CD4-positive, alpha-beta T cell treated with Interleukin-6 for 4 hours (primary cell): ENCODE data around the gene PACS2.
A peak's percentile ranks its signal among the peaks of the same experiment; 100 is the strongest.

Experiments
- DNase-seq: peaks from one replicate; pipeline ENCODE4 v3.0.0-alpha.2; 2020; ENCODE audit warnings: mixed read lengths

The PACS2 gene

GRCh38 chr14:105389534-105389933 is 75.0 kb downstream of the PACS2 start:
- no peak for DNase-seq

GRCh38 chr14:105389976-105390848 is 75.7 kb downstream of the PACS2 start:
- no peak for DNase-seq

- DNase-seq, result no peak
These were observed 76.4 kb downstream of the PACS2 start for GRCh38 chr14:105390849-105391500.

GRCh38 chr14:105391541-105391940 is 77.0 kb downstream of the PACS2 start:
- DNase-seq, result no peak

- no peak for DNase-seq
These were observed 77.9 kb downstream of the PACS2 start for GRCh38 chr14:105392131-105393090.

- DNase-seq, result no peak
These were observed 78.6 kb downstream of the PACS2 start for GRCh38 chr14:105393151-105393550.

GRCh38 chr14:105394714-105395537 is 80.4 kb downstream of the PACS2 start:
- DNase-seq, result no peak

GRCh38 chr14:105395538-105395854 is 80.9 kb downstream of the PACS2 start:
- no peak for DNase-seq

- DNase-seq, result no peak
These were observed 82.9 kb downstream of the PACS2 start for GRCh38 chr14:105397350-105397931.

GRCh38 chr14:105398044-105398725 is 83.6 kb downstream of the PACS2 start, which contains the start of gene TEX22:
Gene TEX22 (plus strand): TSS chr14:105398538. CDS start chr14:105399341, 803 bp downstream.
- DNase-seq, result peak; percentile 93

GRCh38 chr14:105398726-105399465 is 84.3 kb downstream of the PACS2 start:
- DNase-seq, result peak; percentile 54

- no peak for DNase-seq
These were observed 84.9 kb downstream of the PACS2 start for GRCh38 chr14:105399466-105399775.

GRCh38 chr14:105400016-105400415 is 85.5 kb downstream of the PACS2 start:
- no peak for DNase-seq

GRCh38 chr14:105401699-105402098 is 87.2 kb downstream of the PACS2 start:
- DNase-seq, result no peak

- DNase-seq, result no peak
These were observed 94.0 kb downstream of the PACS2 start for GRCh38 chr14:105408592-105408991.

GRCh38 chr14:105409364-105409763 is 94.8 kb downstream of the PACS2 start:
- DNase-seq, result no peak

GRCh38 chr14:105410642-105411016 is 96.1 kb downstream of the PACS2 start:
- DNase-seq, result no peak

GRCh38 chr14:105411017-105411941 is 96.7 kb downstream of the PACS2 start:
- DNase-seq, result peak; percentile 64

- no peak for DNase-seq
These were observed 97.6 kb downstream of the PACS2 start for GRCh38 chr14:105411985-105412770.
